Measurements from ENCODE around the gene SPRED2. TPM values are rescaled to one million over a fixed set of nuclear protein-coding genes. Genes with fewer than 3 reads are reported as not detected.

The SPRED2 gene
- total RNA-seq, 4 donors from 2014 or later: 13.7 to 25.3 (median 17.8) TPM

DNA sequence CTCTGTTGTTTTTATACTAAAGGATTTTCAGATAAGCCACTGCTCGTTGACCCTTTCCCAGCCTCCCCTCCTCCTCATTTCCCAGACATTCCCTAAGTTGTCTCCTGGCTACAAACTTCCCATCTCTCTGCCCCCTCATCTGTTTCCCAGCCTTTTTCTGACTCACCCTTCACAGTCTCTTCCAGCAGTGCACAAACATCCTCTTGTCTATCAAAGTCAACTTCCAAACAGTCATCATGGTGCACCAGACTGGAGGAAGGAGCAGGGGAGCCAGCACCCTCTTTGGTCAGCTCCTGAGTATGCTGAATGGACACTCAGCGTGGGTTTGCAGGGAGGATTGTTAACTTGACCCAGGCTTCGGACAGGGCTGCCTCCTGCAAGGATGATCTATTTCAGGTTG, 26.6 kb upstream of the SPRED2 start:
- no peak for TF ChIP-seq CTCF (IDR thresholded peaks at IDR 0.05; ENCODE audit: low read depth)

- TF ChIP-seq CTCF (IDR thresholded peaks at IDR 0.05; ENCODE audit: low read depth): no peak
Measured at GRCh38 chr2:65456886-65457285, 24.5 kb upstream of the SPRED2 start.

DNA sequence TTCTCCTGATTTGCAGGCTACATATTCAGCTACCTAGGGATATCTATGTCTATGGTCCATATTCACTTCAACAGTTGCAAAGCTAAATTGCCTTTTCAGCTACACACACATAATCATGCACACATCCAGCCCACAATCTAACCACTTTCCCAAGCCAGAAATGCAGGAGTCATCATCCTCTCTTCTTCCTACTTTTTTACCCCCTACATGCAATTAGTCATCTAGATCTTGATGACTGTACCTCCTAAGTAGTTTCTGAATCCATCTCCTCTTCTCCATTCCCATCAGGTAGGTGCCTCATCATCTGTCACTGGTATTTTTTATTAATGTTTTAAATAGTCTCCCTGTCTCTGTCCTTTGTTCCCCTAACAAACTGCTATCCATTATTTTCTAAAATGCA, 23.7 kb upstream of the SPRED2 start:
- no peak for TF ChIP-seq CTCF (IDR thresholded peaks at IDR 0.05; ENCODE audit: low read depth)

DNA sequence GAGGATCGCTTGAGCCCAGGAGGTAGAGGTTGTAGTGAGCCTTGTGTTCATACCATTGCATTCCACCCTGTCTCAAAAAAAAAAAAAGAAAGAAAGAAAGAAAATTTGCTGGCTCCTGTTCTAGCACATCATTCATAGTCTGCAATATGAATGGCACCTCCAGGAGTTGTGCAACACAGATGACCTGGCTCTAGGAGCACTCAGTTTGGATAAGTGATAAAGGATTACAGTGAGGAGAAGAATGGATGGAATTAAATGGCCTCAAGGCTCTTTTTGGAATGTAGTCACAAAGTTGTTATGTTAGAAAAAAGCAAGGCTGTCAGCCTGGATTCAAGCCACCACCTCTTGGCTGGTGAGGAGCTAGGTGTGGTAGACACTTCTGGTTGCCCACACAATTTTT, 21.5 kb upstream of the SPRED2 start:
- TF ChIP-seq CTCF (IDR thresholded peaks at IDR 0.05; ENCODE audit: low read depth): no peak

- TF ChIP-seq CTCF (IDR thresholded peaks at IDR 0.05; ENCODE audit: low read depth): no peak
Measured at GRCh38 chr2:65452150-65452895, 19.9 kb upstream of the SPRED2 start.

DNA sequence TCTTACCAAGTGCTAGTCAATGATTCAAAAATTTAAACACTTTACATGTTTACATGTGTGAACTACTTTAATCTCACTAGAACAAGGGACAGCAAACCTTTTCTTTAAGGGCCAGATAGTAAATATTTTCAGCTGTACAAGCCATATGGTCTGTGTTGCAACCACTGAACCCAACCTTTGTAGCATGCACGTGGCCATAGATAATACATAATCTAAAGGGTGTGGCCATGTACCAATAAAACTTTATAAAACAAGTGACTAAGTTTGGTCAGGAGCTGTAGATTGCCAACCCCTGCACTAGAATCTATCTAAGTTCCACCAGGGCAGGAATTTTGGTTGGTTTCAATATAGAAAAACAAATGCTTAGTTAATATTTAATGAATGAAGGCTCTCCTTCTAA, 18.4 kb upstream of the SPRED2 start:
- TF ChIP-seq CTCF (IDR thresholded peaks at IDR 0.05; ENCODE audit: low read depth): no peak

- no peak for TF ChIP-seq CTCF (IDR thresholded peaks at IDR 0.05; ENCODE audit: low read depth)
Measured at GRCh38 chr2:65450393-65450792, 18.0 kb upstream of the SPRED2 start.

Measured in subcutaneous adipose tissue (tissue), 4 donors.